Stimulated activated CD4-positive, alpha-beta T cell treated with anti-CD3 and anti-CD28 coated beads, Interleukin-15, amount 100 ng/mL, for 24 hours (primary cell): Measurements from ENCODE around the gene NATD1.

Experiments
- DNase-seq: peaks from one replicate; pipeline ENCODE4 v3.0.0-alpha.2; 2020

Gene NATD1

GRCh38 chr17:21275047-21275578 lies 21.9 kb upstream of the NATD1 start:
- DNase-seq = peak; percentile 35

GRCh38 chr17:21272881-21273792 lies 19.9 kb upstream of the NATD1 start:
- DNase-seq = no peak

GRCh38 chr17:21272250-21272649 lies 19.0 kb upstream of the NATD1 start:
- DNase-seq = no peak

DNA sequence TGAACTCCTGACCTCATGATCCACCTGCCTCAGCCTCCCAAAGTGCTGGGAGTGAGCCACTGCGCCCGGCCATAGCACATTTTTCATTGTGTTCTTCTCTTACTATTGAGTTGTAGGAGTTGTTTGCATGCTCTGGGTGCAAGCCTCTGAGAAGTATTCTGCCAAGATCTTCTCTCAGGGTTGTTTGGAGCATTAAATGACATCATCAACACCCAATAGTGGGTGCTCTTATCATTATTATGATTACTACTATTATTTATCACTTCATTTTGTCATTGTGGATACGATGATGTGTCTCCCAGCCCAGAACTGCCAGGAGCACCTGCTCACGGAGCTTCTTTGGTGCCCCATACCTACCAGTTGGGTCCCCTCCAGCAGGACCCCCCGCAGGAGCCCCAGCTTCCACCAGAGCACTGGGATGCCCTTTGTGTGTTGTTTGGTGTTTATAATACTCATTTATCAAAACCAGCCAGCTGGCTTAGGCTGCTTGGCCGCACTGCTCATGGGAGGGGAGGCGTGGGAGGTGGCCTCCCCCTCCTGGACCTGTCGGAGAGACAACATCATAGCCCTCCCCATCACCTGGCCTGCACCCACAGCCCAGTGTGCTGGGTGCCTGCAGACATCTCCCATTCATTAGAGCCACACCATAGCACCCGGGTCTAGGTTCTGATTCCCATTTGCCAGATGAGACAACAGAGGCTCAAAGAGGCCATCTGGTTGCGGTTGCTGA lies 18.4 kb upstream of the NATD1 start:
- DNase-seq = no peak

DNA sequence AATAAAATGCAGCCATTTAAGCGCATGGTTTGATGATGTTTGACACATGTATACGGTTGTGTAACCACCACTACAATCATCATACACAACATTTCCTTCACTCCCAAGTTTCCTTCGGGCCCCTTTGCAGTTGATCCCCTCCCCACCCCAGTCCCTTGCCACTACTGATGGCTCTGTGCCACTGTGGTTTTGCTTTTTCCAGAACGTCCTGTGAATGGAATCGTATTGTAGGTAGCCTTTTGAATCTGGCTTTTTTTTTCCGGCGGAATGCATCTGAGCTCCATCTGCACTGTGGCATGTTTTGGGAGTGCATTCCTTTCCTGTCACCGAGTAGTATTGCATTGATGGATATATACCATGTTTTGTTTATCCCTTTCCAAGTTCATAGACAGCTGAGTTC lies 16.2 kb upstream of the NATD1 start:
- DNase-seq = no peak

GRCh38 chr17:21268596-21269188 lies 15.5 kb upstream of the NATD1 start:
- DNase-seq = no peak

DNA sequence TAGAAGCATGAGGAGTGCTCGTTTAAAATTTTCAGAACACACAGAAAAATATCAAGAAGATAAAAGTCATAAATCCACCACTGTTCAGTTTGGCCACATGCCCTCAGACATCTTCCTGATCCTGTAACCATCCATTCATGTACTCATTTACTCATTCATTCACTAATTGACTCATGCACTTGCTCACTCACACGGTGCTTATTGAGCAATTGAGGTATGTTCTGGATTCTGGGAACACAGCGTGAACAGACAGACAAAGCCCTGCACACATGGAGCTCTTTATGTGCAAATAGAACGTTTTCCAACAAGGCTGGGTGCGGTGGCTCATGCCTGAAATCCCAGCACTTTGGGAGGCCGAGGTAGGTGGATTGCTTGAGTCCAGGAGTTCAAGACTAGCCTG lies 10.2 kb upstream of the NATD1 start:
- no peak for DNase-seq

- DNase-seq = no peak
Observed at GRCh38 chr17:21262259-21262993, 9.2 kb upstream of the NATD1 start.

DNA sequence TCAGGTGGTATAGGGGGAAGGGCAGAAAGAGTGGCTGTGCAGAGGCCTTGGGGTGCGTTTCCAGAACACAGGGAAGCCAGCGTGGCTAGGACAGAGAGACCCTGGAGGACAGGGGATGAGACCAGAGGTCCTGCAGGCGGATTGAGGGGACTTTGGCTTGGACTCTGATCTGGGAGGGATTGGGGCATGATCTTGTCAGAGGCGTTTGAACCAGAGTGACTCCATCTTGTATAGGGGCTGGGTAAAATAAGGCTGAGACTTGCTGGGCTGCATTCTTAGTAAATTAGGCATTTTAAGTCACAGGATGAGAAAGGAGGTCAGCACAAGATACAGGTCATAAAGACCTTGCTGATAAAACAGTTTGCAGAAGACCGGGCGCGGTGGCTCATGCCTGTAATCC lies 5.4 kb upstream of the NATD1 start:
- no peak for DNase-seq

DNA sequence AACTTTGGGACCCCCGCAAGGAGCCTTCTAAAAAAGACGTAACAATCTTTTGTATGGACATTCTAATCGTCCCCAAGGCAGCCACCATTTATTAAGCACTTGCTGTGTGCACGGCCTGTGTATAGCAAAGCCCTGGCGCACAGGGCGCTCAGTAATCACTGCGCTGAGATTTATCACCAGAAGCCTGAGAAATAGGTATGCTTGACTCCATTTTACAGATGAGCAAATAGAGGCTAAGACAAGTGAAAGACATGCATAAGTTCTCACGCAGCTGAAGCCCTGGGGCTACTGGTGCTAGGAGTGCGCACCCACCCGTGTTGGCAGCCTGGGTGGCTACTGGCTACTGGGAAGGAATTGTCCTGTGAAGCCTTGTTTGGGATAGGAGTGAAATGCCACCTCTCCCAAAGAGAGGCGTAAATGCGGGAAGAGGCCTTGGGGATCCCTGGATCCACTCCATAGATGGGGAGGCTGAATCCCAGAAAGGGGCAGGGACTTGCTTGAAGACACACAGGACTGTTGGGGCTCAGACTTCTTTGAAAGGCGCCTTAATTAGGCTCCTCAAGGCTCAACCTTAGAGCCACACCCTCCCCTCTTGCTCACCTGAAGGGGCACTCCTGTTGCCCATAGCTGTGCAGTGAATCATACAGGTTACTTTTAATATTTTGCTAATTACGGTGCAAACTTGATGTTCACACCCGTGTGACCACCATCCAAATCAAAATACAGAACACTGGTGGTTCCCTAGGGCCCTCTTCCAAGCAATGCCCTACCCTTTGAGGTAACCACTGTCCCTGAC lies 634 bp upstream of the NATD1 start:
- DNase-seq = no peak

- no peak for DNase-seq
Observed at GRCh38 chr17:21252289-21252795, 868 bp downstream of the NATD1 start.

DNA sequence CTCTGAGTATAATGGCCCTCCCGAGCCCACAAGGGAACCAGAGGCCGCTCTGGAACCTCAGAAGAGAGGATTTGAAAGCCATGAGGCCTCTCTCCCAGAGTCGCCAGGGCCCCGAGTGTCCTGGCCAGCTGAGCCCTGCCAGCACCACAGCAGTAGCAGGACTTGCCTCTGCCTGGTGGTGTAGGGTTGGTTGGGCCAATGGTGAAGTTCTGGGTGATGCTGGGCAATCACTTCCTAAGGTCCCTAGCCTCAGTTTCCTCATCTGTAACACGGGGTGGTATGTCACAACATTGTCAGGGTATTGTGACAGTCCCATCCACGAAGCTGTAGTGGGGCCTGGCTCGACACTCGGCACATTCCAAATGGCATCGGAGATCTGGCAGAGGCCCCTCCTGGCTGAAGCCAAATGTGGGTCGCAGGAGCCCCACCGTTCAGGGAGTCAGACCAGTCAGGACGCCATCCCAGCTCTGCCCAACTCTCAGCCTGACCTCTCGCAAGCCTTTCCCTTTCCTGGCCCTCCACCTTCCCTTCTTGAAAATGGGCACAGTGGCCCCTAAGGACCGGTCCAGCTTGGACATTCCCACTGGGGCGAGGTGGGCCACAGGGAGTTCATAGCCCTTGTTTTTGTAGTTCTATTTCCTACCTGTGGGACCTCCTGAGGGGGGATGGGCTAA lies 1.7 kb downstream of the NATD1 start:
- no peak for DNase-seq

- DNase-seq = no peak
Observed at GRCh38 chr17:21250854-21251253, 2.4 kb downstream of the NATD1 start.

DNA sequence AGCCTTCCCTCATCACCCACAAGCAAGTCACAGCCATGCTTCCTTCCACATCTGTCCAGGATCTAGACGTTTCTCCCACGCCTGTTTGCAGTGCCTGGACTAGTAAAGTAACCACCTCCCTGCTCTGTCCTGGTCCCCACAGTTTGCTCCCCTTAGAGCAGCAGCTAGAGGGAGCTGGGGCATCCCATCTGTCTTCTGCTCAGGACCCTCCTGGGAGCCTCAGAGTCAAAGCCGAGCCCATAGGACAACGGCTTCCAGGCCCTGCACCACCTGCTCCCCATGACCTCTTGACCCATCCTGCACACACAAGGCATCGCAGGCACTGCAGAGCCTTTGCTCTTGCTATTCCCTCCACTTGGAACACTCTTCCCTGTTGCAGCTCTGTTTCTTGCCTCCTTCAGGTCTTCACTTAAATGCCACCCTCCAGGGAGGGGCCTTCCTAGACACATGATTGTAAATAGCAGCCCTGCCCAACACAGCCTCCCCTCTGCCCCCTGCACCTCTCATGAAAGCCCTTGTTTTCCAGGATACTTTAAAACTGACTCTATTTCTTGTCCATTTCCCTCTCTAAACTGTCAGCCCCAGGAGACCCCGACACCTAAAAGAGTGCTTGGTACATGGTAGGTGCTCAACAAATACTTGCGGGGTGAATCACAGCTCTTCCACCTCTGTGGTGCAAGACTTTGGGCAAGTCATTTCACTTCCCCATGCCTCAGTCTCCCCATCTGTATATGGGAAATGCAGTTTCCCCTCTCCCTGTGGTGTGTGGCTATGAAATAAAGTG lies 3.1 kb downstream of the NATD1 start:
- no peak for DNase-seq

DNA sequence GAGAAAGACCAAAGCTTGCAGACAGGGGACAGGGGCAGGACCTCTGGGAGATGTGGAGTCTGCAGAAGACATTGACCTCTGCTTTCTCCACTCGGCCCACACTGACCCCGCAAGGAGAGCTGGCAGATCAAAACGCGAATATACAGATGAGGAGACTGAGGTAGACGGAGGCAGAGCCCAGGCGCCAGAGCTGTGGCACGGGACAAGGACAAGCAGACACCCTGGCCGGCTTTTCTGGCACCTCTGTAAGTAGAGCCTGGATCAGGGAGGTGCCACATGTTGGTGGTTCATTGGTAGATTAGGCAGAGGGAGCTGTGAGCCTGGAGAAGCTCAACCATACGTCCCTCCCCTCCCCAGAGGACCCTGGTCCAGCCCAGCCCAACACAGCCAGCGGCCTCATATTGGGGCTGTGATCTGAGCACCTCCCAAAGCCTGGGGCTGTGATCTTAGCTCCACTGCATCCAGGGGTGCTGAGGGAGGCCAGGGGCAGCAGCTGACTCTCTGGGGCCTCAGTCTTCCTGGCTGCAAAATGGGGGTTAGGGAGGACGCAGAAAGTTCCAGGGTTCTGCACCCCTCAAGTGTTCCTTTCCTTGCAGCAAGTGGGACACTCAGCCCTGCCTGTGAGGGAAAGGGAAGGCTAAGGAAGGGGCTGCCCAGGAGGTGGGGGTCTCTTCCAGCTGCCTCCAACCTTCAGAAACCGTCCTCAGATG lies 4.0 kb downstream of the NATD1 start:
- DNase-seq = no peak

DNA sequence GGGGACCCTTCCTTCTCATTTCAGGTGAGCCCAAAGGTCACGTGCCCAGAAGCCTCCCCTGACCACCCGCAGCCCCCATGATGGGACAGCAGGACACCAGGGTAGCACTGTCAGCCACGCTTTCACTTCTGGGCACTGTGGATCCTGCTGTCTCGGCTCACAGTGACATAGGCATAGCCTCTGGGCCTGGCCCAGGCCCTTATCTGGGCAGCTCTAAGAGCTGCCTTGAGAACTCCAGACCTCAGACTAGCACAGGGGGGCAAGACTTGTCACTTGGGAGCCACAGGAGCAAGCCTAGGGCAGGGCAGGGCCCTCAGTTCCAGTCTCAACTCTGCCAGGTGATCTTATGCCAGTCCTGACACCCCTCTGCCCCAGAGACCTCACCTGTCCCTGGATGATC lies 4.7 kb downstream of the NATD1 start:
- DNase-seq = no peak

DNA sequence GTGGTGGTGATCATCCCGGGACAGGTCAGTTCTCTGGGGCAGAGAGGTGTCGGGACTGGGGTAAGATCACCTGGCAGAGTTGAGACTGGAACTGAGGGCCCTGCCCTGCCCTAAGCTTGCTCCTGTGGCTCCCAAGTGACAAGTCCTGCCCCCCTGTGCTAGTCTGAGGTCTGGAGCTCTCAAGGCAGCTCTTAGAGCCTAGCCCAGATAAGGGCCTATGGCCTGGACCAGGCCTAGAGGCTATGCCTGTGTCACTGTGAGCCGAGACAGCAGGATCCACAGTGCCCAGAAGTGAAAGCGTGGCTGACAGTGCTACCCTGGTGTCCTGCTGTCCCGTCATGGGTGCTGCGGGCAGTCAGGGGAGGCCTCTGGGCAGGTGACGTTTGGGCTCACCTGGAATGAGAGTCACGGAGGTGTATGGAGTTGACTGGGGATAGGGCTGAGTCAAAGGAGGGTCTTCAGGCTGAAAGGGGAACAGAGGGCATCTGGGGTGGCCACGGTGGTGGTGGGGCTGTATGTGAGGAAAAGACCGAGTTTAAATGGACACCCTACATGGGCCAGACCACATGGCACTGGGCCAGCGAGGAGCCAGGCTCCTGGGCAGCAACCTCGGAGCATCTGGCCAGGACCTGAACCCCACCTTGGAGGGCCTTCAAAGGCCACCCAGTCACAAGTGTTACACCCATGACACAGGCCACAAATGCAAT lies 5.5 kb downstream of the NATD1 start:
- no peak for DNase-seq

- DNase-seq = no peak
Observed at GRCh38 chr17:21246698-21247097, 6.5 kb downstream of the NATD1 start.

DNA sequence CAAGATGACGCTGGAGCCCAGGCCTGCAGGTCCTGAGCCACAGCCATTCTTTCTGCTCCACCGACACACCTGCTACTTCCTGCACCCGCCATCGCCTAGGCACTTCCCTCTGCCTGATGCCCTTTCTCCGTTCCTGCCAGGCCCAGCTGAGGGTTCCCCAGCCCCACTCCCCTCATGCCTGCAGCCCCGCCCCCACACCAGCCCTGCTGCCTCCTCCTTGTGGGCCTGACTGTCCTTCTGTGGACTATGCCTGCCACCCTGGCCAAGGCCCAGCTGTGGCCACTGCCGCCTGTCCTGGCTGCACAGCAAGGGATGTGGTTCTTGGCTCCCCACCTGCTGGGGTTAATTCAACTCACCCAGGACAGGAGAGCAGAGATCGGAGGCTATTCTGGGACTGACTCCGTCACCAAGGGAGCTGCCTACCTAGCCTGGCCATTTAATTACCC lies 7.5 kb downstream of the NATD1 start:
- DNase-seq = no peak
